HG03521 (cell line): Measurements from ENCODE around the gene DNAH6.
"Not testable (repeated sequence)": the region's sequence is repeated elsewhere in the genome, so short reads cannot be mapped to it uniquely, and the experiment has no call there.

Experiments used
- ATAC-seq: cut with Tn5 transposase; IDR thresholded peaks from one replicate; pipeline ENCODE4 v1.9.1; 2021; ENCODE audit warnings: mild to moderate bottlenecking, moderate library complexity; ENCODE audit not compliant: unreplicated experiment

DNAH6 gene, protein sequence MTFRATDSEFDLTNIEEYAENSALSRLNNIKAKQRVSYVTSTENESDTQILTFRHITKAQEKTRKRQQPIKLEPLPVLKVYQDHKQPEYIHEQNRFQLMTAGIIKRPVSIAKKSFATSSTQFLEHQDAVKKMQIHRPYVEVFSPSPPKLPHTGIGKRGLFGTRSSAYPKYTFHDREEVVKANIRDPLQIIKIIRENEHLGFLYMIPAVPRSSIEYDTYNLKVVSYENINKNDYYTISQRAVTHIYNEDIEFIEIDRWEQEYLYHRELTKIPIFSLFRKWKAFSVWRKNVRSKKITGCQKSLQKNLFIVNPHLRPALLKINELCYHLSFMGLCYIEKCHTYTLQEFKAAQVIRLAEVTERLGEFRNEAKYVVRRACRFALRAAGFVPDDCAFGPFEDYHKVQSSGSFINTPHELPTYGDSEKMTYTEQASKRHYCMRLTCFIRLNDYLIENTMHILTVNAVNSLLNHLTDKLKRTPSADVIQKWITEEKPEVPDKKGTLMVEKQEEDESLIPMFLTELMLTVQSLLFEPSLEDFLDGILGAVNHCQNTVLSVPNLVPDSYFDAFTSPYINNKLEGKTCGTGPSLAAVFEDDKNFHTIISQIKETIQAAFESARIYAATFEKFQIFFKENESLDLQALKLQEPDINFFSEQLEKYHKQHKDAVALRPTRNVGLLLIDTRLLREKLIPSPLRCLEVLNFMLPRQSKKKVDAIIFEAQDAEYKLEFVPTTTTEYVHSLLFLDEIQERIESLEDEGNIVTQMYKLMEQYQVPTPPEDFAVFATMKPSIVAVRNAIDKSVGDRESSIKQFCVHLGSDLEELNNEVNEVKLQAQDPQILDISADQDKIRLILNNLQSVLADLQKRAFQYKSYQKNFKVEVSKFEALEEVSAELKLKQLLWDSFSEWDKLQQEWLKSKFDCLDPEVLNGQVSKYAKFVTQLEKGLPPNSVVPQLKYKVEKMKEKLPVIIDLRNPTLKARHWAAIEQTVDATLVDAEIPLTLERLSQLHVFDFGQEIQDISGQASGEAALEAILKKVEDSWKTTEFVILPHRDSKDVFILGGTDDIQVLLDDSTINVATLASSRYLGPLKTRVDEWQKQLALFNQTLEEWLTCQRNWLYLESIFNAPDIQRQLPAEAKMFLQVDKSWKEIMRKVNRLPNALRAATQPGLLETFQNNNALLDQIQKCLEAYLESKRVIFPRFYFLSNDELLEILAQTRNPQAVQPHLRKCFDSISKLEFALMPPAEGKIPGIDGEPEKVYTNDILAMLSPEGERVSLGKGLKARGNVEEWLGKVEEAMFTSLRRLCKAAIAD (N-terminal part only)

DNA sequence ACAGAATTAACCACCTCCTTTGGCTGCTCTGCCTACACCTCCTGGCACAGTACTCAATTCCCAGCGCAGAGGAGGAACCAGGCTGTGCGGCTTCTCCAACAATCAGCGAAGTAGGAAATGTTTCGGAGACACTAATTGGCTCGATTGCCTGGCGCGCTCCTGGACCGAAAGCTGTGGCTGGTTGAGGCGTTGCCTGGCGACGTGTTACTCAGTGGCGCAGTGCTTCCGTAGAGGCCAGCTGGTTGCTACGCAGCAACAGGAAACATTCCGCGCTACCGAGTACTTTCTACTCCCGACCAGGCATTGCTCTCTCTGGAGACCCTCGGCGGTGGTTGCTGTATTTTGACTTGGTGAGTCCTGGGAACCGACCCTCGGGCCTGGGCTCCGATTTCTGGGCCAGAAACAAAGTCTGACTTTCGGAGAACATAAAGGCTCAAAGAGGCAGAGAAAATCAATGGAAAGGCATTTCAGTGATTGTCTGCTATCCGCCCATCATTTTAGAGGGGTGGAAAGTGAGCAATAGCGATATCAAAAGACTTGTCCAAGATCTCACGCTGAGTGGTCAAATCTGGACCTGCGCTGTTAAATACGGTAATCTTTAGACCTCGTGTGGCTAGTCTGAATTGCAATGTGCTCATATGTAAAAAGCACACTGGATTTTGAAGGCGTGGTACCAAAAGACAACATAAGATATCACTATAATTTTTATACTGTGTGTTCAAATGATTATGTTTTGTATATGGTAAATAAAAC is at the start of gene DNAH6:
DNAH6 (plus strand) TSS at position 265 of the 753 bp plus-strand sequence. CDS start 1,329 bp downstream, outside the sequence.
- ATAC-seq = peak; percentile 99

DNA sequence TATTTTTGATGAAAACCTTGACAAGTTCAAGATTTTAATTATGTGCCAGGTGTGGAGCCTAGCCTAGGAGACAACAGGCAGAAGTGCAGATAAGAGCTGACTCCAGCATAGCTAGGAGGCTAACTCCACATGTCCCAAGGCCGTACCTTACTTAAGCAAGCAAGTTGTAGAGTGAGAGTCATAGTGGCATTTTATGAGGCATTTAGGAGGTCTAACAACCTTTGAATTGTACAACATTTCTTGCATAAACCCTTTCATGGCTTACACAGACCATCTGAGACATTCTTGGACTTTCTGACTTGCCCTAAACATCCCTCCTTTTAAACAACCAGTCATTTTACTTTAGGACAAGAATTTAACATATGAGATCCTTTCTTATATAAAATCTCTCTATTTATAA is 48.9 kb upstream of the DNAH6 start:
- no peak for ATAC-seq

DNA sequence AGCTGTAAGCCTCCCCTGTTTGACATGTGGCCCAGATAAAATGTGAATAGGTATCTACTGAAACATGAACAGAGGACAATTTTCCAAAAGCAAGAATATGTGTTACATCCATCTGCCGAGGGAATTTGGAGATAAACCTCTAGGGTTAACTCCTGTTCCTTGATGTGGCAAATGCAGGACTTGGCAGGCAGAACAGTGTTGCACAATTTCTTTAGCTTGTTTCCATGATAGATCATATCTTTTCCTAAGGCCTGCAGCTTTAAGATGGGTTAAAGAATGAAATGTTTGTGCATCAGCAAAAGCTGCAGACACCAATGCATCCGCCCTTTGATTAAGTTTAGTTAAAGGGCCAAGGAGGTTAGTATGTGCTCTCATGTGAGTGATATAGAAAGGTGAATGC is 43.9 kb upstream of the DNAH6 start:
- not testable (repeated sequence) for ATAC-seq

DNA sequence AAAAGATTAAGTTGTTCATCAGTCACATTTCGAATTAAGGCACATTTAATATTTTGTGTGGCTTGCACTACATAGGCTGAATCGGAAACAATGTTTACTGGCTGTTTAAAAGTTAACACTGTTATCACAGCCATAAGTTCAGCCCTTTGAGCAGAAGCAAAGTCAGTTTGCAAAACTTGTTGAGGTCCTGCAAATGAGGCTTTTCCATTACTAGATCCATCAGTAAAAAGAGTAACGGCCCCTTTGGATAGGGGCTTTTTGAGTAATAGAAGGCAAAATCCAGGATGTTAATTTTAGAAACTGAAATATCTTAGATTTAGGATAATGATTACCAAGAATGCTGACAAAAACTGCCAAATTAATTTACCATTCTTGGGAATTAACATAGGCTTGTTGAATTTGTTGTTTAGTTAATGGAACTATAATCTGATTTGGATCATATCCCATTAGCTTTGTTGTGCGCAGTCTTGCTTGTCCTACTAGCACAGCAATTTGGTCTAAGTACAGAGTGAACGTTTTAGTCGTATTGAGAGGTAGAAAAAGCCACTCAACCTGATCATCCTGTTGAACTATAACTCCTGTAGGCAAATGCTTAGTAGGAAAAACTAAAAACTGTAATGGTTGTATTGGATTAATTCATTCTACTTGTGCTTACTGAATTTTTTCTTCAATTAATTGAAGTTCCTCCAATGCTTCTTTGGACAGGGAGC is 43.3 kb upstream of the DNAH6 start:
- no peak for ATAC-seq

DNA sequence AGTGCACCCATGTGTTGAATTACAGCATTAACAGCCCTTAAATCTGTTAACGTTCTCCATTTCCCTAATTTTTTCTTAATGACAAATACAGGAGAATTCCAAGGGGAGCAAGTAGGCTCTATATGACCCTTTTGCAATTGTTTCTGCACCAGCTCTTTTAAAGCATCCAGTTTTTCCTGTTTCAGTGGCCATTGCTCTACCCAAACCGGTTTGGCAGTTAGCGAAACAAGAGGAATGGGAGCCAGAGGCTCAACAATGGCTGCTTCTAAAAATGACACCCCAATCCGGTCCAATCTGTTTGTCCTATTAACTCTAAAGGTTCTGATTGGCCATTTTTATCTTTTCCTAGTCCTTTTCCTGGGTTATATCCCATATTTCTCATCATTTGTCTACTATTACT is 42.1 kb upstream of the DNAH6 start:
- ATAC-seq = no peak

DNA sequence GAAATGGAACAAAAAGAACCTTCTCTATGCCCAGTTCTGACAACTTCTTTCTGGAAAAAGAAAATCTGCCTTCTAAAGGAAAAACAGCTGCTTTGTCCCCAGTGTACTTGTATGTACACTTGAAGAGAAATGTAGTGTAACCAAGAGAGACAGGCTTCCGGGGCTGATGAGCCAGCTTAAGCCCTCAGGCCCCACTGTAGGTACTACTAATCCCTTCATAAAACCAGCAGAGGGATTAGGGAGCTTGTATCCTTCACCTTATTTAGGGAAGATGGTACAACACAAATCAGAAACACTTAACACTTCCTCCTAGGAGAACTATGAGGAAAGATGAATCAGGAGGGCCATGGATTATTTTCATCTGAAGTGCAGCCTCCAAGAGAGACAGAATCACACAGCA is 38.4 kb upstream of the DNAH6 start:
- ATAC-seq = no peak

DNA sequence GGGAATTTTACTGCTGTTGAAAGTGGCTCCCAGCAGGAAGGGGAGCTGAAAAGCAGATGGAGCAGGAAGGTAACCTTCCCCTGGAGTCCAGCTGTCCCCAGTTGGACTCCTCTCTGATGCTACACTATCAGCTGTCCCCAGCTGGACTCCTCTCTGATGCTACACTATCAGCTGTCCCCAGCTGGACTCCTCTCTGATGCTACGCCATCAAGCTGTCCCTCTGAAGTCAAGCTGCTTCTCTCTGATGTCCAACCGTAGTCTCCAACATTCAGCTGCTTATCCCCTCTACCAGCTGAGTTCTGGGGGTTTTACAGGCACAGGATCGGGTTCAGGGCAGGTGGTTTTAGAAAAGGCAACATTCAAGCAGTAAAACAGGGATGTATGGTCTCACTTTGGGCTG is 37.4 kb upstream of the DNAH6 start:
- no peak for ATAC-seq

DNA sequence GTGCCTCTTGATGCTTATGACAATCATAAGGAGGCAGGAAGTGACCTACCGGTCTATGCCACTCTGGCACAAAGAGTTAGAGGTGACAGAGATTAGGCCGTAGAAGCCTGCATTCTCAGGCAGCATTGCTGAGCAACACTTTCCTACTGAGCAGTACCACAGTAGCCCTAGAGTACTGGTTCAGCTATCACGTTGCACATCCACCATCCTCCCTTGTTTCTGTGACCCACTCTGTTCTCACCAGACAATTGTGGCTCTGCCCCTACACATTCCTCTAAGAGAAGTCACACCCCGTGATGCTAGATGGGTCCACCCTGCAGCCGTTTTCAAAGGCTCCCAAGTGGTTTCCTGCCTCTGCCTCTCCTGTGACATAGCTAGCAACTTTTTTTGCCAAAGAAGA is 34.6 kb upstream of the DNAH6 start:
- ATAC-seq = no peak

DNA sequence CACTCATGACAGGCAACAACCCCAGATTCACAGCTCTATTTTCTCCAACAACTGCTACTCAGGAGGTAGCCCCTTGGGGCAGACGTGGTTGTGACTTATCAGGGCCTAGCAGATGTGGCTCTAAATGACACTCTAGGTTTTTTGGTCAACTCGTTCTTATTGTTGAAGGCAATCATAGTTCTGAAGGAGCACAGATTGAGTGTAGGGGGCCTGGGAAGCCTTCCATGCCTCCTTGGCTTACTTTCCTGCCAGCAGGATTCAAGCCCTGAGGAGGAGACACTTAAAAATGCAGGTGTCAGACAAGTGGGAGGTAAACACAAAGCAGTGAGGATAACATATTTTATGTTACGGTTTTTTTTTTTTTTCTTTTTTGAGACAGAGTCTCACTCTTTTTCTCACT is 33.7 kb upstream of the DNAH6 start:
- no peak for ATAC-seq

DNA sequence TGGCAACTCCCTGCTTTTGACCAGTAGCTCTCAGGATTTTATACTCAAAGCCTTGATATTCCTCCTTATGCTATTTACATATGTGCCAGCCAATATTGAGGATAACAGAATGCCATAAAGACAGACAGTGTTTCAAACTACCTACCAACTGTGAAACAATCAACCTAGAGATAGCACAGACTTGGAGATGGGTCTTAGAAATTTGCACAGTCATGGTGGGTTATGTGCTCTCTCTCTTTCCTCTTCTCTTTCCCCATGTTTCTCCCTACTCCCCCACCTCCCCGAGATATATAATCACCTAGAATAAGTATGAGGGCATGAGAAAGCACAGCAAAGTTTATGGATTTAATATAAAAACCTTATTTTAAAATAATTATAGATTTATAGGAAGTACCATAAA is 33.0 kb upstream of the DNAH6 start:
- no peak for ATAC-seq

DNA sequence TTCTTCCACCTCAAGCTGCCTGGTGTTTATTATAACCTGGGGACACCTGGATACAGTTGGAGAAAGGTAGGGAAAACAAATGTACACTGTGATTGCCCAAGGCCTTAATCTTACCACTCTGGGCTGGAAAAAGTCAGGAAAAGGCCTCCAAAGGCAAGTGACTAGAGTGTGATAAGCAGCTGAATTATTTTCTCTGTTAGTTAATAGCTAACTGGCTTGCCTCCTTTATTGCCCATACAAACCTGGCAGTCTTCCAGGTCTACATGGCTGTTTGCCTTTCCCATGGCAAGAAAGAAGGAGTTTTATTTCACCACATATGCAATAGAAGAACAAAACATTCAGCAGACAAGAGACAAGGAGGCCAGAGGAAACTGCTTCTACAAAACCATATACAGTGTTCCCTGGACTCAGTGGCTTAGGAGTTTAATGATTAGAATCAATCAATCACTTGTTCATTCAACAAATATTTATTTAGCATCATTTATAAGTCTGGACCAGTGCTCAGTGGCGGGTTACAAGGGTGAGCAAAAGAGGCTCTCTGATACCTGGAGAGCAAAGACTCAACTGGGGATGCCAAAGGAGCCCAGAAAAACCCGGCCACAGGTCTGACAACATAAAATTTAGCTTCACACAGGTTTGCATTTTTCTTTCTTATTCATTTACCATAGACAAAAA is 29.7 kb upstream of the DNAH6 start:
- ATAC-seq = no peak

DNA sequence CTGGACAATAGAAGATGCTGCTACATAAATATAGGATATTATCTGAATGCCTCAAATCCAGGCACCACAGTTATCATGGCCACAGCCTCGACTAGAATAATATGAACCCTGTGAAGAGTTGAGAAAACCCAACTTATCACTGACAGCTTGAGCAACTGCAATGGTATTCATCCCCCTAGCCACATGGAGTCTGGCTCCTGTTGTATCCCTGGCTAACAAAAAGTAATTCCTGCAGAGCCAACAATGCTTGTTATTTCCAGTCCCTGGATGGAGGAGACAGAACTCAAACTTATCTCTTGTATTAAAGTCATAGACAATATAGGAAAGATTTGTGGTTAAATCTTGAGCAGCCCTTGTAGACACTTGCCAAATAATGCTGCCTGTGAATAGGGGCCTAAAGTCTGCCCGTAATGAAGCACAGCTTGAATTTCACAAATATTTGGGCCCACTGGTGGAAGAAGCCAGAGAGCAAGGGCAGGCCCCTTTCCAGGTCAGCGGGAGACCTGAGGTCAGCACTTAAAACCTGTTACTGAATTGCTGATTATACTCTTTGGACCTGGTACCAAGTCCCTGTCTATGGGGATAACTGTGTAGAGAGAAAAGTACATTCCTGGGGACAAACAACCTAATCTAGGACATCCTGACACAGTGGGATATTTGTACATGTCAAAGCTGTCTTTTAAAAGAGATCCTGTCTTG is 28.9 kb upstream of the DNAH6 start:
- ATAC-seq = no peak

DNA sequence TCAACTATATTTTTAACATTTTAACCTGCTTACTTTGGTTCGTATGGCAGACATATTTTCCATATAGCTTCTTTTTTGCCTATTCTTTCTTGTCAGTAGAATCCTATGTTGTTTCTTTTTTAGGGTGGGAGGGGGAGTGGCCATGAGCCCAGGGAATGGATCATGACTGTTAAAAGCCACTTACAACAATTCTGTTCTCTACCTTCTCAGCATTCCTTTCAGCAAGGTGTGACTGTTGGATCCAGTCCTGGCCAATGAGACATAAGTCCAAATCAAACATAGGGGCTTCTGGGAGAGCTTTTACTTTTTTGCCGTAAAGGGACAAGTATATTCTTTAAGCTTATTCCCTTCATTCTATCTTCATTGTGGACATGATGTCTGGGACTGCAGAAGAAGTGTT is 25.0 kb upstream of the DNAH6 start:
- ATAC-seq = no peak

DNA sequence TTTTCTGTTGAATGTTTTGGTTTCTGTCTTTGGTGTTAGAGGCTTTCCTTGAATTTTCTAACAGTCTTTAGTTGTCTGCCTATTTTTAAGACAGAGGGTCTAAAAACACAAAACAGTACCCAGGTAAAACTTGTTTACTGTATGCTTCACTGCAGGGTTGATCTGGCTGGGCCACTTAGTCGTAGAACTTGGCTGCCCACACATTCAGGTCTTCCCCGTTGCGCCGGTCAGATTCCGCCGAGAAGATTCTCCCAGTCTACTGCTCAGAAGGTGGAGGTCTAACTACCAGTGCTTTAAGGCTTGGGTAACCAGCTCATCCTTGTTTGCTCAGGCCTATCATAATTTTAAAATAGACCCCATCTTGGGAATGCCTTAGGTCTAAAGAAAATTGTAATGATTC is 24.6 kb upstream of the DNAH6 start:
- ATAC-seq = no peak

DNA sequence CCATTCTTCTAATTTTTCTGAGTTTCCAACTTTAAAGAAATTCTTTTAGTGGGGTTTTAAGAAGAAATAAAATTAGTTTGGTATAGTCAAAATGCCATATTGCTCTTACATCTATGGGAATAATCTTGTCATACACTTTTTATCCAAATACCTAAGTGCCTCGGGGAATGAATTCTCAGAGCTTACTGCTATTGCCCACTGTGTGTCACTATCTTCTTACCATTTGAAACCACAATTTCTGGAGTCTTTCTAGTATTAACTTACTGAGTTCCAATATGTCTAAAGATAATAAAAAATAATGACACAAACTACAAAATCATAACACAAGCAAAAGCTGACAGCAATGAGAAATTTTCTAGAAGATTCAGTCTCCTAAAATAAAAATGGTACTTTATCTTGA is 23.7 kb upstream of the DNAH6 start:
- ATAC-seq = no peak

DNA sequence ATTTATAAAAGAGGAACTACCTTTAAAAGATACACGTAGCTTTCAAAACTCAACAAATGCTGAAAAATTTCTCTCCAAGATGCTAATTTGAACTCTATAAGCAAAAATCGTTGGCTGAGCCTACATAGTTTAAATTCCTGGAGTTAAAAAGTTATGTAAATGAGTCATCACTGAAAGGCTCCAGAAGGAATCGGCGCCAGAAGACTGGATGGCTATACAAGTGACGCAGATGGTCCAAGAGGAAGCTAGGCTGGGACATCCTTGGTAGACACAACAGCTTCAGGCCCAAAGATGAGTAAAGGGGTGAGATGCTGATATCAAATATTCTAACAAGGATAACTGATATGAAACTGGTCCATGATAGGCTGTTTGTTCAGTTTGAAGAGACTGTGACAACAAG is 22.8 kb upstream of the DNAH6 start:
- no peak for ATAC-seq

DNA sequence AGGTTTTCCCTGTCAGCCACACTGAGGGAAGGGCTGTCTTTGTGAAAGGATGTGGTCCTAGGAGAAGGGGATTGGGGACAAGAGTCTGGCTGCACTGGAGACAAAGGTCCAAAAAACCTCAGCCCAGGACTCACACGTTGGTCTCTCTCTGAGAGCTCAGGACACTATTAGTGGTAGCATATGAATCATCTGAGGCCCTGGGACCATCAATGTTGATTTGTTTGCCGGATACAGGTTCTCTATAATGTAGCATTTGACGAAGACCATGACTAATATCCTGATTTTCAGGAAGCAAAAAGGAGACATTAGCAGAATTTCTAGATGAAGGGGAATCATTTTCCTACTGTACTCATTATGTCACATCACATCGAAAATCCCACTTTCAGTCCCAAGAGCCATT is 22.2 kb upstream of the DNAH6 start:
- no peak for ATAC-seq

DNA sequence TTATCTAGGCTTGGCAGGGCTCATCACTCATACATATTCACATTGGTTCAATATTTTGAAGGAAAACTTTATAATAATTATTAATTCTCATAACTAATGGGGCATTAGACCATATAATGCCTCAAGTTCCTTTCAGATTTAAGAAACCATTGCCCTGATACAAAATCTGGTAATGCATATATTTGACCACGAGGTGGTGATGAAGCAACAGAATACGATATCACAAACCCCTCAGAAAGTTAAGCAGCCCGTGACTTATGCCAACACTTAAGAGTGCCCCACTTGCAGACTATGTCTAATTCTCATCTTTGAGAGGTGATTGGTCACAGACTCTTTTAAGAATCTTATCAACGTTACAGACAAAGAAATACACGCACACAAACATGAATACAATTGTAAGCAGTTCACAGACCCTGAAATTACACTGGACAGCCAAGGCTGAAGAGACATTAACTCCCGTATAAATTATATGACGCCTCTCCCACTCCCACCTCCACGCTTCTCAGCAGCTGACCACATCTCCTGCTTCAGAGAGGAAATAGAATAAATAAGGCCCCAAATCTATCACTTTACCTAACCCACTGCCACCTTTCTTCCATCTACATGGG is 20.7 kb upstream of the DNAH6 start:
- peak; percentile 74 for ATAC-seq
